Cardiac atrium fibroblast (primary cell): ENCODE results near the gene PDSS2. TPM values are rescaled to one million over a fixed set of nuclear protein-coding genes. Genes with fewer than 3 reads are reported as not detected.

Experiments used
- total RNA-seq: library from RNA; depleted of rRNA; stranded (reverse); fragments of >200 nt; gene quantifications from 2 replicates; pipeline ENCODE4 v1.2.3, GENCODE V29; 2015

Gene PDSS2
- 7.9 and 9.9 TPM in 2 replicates for total RNA-seq

GRCh38 chr6:107459283-107460082 lies at the start of gene PDSS2:
PDSS2 (minus strand) TSS chr6:107459564; CDS start chr6:107459285, 279 bp downstream.

GRCh38 chr6:107489636-107490565 lies 30.5 kb upstream of the PDSS2 start, which contains the start of gene SOBP:
SOBP (plus strand) TSS chr6:107490117; CDS start chr6:107490617, 500 bp downstream.

GRCh38 chr6:107114926-107115694 lies 344.3 kb downstream of the PDSS2 start, which contains the start of gene BEND3:
BEND3 (minus strand) TSS chr6:107115515; CDS start chr6:107099285, 16,230 bp downstream.

Other genes with a start within 250 kb of the PDSS2 start
- 2.3 and 5.2 TPM in 2 replicates for gene SOBP, start 30.6 kb upstream of the PDSS2 start, total RNA-seq